SU-DHL-6 (cell line): ENCODE results near the gene SH3BP2.

Experiments used
- H2AFZ ChIP-seq: fragments of 200-600 bp; sonication (generic); 2 replicates; pipeline ENCODE4 v1.6.1; 2014; ENCODE audit warnings: low read depth, mild to moderate bottlenecking, moderate library complexity, mixed read lengths, antibody characterized with exemption, low read length; ENCODE audit not compliant: severe bottlenecking
- H3F3A ChIP-seq: fragments of 200-600 bp; shearing (Covaris generic); 2 replicates; pipeline ENCODE4 v1.6.0; 2016; ENCODE audit warnings: antibody characterized with exemption, mild to moderate bottlenecking; ENCODE audit not compliant: insufficient read depth
- H3K27ac ChIP-seq: fragments of 200-600 bp; sonication (generic); 2 replicates; pipeline ENCODE4 v1.5.1; 2016; ENCODE audit warnings: low read depth, mild to moderate bottlenecking, low read length, moderate library complexity, mixed read lengths
- H3K27me3 ChIP-seq: fragments of 200-600 bp; sonication (generic), shearing (Covaris generic); 2 replicates; pipeline ENCODE4 v1.6.0; 2014; ENCODE audit warnings: mild to moderate bottlenecking, low read length
- H3K36me3 ChIP-seq: fragments of 200-600 bp; sonication (generic); 2 replicates; pipeline ENCODE4 v1.6.1; 2014; ENCODE audit warnings: mild to moderate bottlenecking, low read length, mixed read lengths
- H3K4me2 ChIP-seq: fragments of 300-600, 200-600 bp; shearing (Covaris generic), sonication (generic); 2 replicates; pipeline ENCODE4 v1.6.0; 2014; ENCODE audit warnings: low read length, low read depth, mild to moderate bottlenecking; ENCODE audit not compliant: poor library complexity, severe bottlenecking
- H3K4me3 ChIP-seq: fragments of 200-600 bp; sonication (generic); 2 replicates; pipeline ENCODE4 v1.5.1; 2014; ENCODE audit warnings: antibody characterized with exemption, low read length, mild to moderate bottlenecking, mixed read lengths; ENCODE audit not compliant: insufficient read depth, poor library complexity, severe bottlenecking
- H3K79me2 ChIP-seq: fragments of 200-600 bp; sonication (generic); 2 replicates; pipeline ENCODE4 v1.6.1; 2014; ENCODE audit warnings: mild to moderate bottlenecking, low read length, moderate library complexity; ENCODE audit not compliant: insufficient read depth
- H3K9ac ChIP-seq: fragments of 200-600 bp; sonication (generic); 2 replicates; pipeline ENCODE4 v1.7.0; 2014; ENCODE audit warnings: mild to moderate bottlenecking, low read length
- H3K9me2 ChIP-seq: fragments of 200-600 bp; sonication (generic); replicated peaks from 2 replicates; pipeline ENCODE4 v1.6.1; 2014; ENCODE audit warnings: low read length; ENCODE audit not compliant: insufficient read depth
- H3K9me3 ChIP-seq: fragments of 200-600 bp; sonication (generic); 2 replicates; pipeline ENCODE4 v1.6.1; 2014; ENCODE audit warnings: low read length, mixed read lengths; ENCODE audit not compliant: insufficient read depth
- H4K20me1 ChIP-seq: fragments of 200-600 bp; sonication (generic); 2 replicates; pipeline ENCODE4 v1.6.1; 2014; ENCODE audit warnings: low read depth, mild to moderate bottlenecking, antibody characterized with exemption, low read length, moderate library complexity, mixed read lengths
- EZH2phosphoT487 ChIP-seq: fragments of 200-600 bp; sonication (generic), shearing (Covaris generic); conservative IDR thresholded peaks from 2 replicates; pipeline ENCODE4 v1.6.1; 2018; ENCODE audit warnings: mild to moderate bottlenecking, antibody characterized with exemption, low read length, moderate library complexity, mixed read lengths
- TF ChIP-seq, protein P1 (sequence below): fragments of 200-600 bp; sonication (generic); IDR thresholded peaks from one replicate; pipeline ENCODE4 v1.5.1; 2017; ENCODE audit warnings: antibody characterized with exemption, mild to moderate bottlenecking, low read length, moderate library complexity; ENCODE audit not compliant: insufficient read depth, poor library complexity, severe bottlenecking

Gene SH3BP2

DNA sequence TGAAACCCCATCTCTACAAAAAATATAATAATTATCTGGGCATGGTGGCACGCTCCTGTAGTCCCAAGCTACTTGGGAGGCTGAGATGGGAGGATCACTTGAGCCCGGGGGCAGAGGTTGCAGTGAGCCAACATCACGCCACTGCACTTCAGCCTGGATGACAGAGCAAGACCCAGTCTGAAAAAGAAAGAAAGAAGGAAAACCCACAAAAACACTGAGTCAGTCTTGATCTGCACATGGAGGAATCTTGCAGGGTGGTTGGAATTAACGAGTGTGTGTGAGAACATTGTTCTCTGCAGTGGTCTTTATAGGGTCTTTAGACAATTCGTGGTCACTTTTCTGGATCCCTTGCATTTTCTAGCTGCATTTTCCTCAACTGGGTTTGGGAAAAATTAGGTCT lies 74.0 kb downstream of the SH3BP2 start:
- H3F3A ChIP-seq = no peaks in the 10 kb centered on the region
- H3K36me3 ChIP-seq = no peaks in the 10 kb centered on the region
- no peaks in the 10 kb centered on the region for H3K79me2 ChIP-seq
- H3K9me3 ChIP-seq = no peaks in the 10 kb centered on the region
- no peak overlapping the region for H3K9ac ChIP-seq
- H3K9me2 ChIP-seq = no peaks in the 10 kb centered on the region
- H3K27ac ChIP-seq = no peak overlapping the region
- peaks cover 10% of the 10 kb centered on the region; the same call in 1 of the 2 replicates for H4K20me1 ChIP-seq
- no peak overlapping the region for H3K4me2 ChIP-seq
- H2AFZ ChIP-seq = no peak overlapping the region
- no peak overlapping the region for H3K4me3 ChIP-seq
- no peak for TF ChIP-seq EZH2phosphoT487
- TF ChIP-seq, protein P1, sequence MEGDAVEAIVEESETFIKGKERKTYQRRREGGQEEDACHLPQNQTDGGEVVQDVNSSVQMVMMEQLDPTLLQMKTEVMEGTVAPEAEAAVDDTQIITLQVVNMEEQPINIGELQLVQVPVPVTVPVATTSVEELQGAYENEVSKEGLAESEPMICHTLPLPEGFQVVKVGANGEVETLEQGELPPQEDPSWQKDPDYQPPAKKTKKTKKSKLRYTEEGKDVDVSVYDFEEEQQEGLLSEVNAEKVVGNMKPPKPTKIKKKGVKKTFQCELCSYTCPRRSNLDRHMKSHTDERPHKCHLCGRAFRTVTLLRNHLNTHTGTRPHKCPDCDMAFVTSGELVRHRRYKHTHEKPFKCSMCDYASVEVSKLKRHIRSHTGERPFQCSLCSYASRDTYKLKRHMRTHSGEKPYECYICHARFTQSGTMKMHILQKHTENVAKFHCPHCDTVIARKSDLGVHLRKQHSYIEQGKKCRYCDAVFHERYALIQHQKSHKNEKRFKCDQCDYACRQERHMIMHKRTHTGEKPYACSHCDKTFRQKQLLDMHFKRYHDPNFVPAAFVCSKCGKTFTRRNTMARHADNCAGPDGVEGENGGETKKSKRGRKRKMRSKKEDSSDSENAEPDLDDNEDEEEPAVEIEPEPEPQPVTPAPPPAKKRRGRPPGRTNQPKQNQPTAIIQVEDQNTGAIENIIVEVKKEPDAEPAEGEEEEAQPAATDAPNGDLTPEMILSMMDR = no peak
- H3K27me3 ChIP-seq = no peaks in the 10 kb centered on the region

- H3K9ac ChIP-seq = no peak overlapping the region
- no peaks in the 10 kb centered on the region for H3K9me2 ChIP-seq
- no peaks in the 10 kb centered on the region for H3K9me3 ChIP-seq
- no peaks in the 10 kb centered on the region for H3F3A ChIP-seq
- no peak for TF ChIP-seq EZH2phosphoT487
- H3K36me3 ChIP-seq = no peaks in the 10 kb centered on the region
- no peak overlapping the region for H3K27ac ChIP-seq
- H4K20me1 ChIP-seq = peaks cover 3% of the 10 kb centered on the region; the same call in 1 of the 2 replicates
- no peaks in the 10 kb centered on the region for H3K79me2 ChIP-seq
- no peak overlapping the region for H3K4me2 ChIP-seq
- no peak overlapping the region for H3K4me3 ChIP-seq
- H2AFZ ChIP-seq = no peak overlapping the region
- H3K27me3 ChIP-seq = no peaks in the 10 kb centered on the region
Measured at GRCh38 chr4:2867758-2868491, 75.0 kb downstream of the SH3BP2 start.

DNA sequence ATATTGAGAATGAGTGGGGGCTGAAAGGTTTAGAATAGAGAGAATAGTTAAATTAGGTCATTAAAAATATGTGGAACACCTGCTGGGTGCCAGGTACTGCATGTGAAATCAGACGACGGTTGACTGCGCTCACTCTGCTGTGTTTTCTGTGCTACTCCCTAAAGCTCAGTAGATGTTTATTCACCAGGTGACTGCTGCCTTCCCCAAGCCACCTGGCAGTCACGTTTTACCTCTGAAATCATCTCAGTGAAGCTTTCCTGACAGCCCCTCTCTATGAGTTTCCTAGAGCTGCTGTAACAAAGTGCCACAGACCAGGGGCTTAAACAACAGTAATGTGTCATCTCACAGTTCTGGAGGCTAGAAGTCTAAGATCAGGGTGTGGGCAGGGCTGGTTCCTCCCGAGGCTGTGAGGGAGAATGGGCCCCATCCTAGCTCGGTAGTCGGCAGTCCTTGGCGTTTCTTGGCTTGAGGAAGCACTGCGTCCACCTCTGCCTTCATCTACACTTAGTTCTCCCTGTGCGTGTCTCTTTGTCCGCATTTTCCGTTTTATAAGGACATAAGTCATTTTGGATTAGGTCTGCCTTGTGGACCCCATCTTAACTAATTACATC lies 76.1 kb downstream of the SH3BP2 start:
- no peak overlapping the region for H3K27ac ChIP-seq
- H2AFZ ChIP-seq = no peak overlapping the region
- H3K9ac ChIP-seq = no peak overlapping the region
- no peaks in the 10 kb centered on the region for H3K27me3 ChIP-seq
- H3K79me2 ChIP-seq = no peaks in the 10 kb centered on the region
- no peaks in the 10 kb centered on the region for H3F3A ChIP-seq
- no peaks in the 10 kb centered on the region for H3K36me3 ChIP-seq
- H3K9me2 ChIP-seq = no peaks in the 10 kb centered on the region
- no peak overlapping the region for H3K4me3 ChIP-seq
- no peaks in the 10 kb centered on the region for H3K9me3 ChIP-seq
- H4K20me1 ChIP-seq = peaks cover 3% of the 10 kb centered on the region; the same call in 1 of the 2 replicates
- TF ChIP-seq EZH2phosphoT487 = no peak
- TF ChIP-seq, protein P1 = no peak
- no peak overlapping the region for H3K4me2 ChIP-seq

- H3K9me3 ChIP-seq = no peaks in the 10 kb centered on the region
- no peak overlapping the region for H3K4me2 ChIP-seq
- H3K27me3 ChIP-seq = no peaks in the 10 kb centered on the region
- H3K4me3 ChIP-seq = no peak overlapping the region
- no peak overlapping the region for H2AFZ ChIP-seq
- H3K79me2 ChIP-seq = no peaks in the 10 kb centered on the region
- TF ChIP-seq, protein P1 = no peak
- no peak for TF ChIP-seq EZH2phosphoT487
- no peaks in the 10 kb centered on the region for H3K9me2 ChIP-seq
- no peaks in the 10 kb centered on the region for H3F3A ChIP-seq
- peaks cover under 1% of the 10 kb centered on the region; the same call in 1 of the 2 replicates for H4K20me1 ChIP-seq
- no peak overlapping the region for H3K9ac ChIP-seq
- H3K27ac ChIP-seq = no peak overlapping the region
- H3K36me3 ChIP-seq = no peaks in the 10 kb centered on the region
Measured at GRCh38 chr4:2869659-2870058, 76.8 kb downstream of the SH3BP2 start.
